ENCODE data around the gene SEPHS2.
"Not testable (repeated sequence)": the region's sequence is repeated elsewhere in the genome, so short reads cannot be mapped to it uniquely, and the experiment has no call there.

The SEPHS2 gene

DNA sequence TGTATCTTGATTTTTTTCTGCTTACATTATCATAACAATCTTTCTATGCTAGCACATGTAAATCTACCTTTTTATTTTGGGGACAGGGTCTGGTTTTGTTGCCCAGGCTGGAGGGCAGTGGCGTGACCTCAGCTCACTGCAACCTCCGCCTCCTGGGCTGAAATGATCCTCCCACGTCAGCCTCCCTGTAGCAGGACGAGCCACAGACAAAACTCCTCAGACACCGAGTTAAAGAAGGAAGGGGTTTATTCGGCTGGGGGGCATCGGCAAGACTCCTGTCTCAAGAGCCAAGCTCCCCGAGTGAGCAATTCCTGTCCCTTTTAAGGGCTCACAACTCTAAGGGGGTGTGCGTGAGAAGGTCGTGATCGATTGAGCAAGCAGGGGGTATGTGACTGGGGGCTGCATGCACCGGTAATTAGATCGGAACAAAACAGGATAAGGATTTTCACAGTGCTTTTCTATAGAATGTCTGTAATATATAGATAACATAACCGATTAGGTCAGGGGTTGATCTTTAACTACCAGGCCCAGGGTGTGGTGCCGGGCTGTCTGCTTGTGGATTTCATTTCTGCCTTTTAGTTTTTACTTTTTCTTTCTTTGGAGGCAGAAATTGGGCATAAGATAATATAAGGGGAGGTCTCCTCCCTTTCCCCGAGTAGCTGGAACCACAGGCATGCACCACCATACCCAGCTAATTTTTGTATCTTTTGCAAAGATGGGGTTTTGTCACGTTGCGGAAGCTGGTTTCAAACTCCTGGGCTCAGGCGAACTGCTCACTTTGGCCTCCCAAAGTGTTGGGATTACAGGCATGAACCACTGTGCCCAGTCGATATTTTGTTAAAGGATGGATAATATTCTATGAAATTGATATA is 7.3 kb upstream of the SEPHS2 start:
- not testable (repeated sequence) for H3K36me3 Mint-ChIP-seq; H3K4me3 Mint-ChIP-seq; H3K9me3 Mint-ChIP-seq; ATAC-seq; DNase-seq (ENCODE audit: low spot score in 2 of 2)
- H3K27ac Mint-ChIP-seq, result peak overlapping the region; percentile 34
- peaks cover 64% of the 10 kb centered on the region for H3K4me1 Mint-ChIP-seq

- no peak for DNase-seq (ENCODE audit: low spot score in 2 of 2)
- no peak for ATAC-seq
- H3K4me3 Mint-ChIP-seq, result no peak overlapping the region
- peaks cover 19% of the 10 kb centered on the region for H3K36me3 Mint-ChIP-seq
- H3K9me3 Mint-ChIP-seq, result no peaks in the 10 kb centered on the region
- H3K27ac Mint-ChIP-seq, result no peak overlapping the region
- H3K4me1 Mint-ChIP-seq, result peaks cover 49% of the 10 kb centered on the region
Observed at GRCh38 chr16:30449116-30449435, 3.4 kb upstream of the SEPHS2 start.

GRCh38 chr16:30447512-30448226 is 2.0 kb upstream of the SEPHS2 start:
- Mint-ChIP-seq H3K9me3 (no peaks in the 10 kb centered on the region), H3K27ac (no peak overlapping the region), H3K4me3 (no peak overlapping the region), H3K36me3 (peaks cover 31% of the 10 kb centered on the region), H3K4me1 (peaks cover 55% of the 10 kb centered on the region)
- ATAC-seq (no peak), DNase-seq (ENCODE audit: low spot score in 2 of 2) (no peak)

- Mint-ChIP-seq H3K36me3 (peaks cover 31% of the 10 kb centered on the region), H3K4me1 (peaks cover 47% of the 10 kb centered on the region), H3K4me3 (peak overlapping the region; percentile 81), H3K27ac (peak overlapping the region; percentile 91), H3K9me3 (no peaks in the 10 kb centered on the region)
- no peak for ATAC-seq
- DNase-seq (ENCODE audit: low spot score in 2 of 2), result no peak
Observed at GRCh38 chr16:30446203-30446595, 525 bp upstream of the SEPHS2 start.

DNA sequence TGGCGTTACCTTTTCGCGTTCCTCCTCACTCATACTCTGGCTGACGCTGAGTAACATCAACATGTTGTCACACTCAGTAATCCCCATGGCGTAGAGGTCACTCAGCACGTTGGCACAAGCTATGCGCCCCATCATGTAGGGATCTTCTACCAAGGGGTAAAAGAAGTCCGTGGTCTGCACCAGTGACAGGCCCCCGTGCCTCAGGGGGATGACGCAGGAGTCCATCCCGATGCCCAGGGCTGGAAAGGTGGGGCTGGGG is 596 bp downstream of the SEPHS2 start:
- Mint-ChIP-seq H3K27ac (peak overlapping the region; percentile 91), H3K9me3 (no peaks in the 10 kb centered on the region), H3K36me3 (peaks cover 31% of the 10 kb centered on the region), H3K4me3 (peak overlapping the region; percentile 81), H3K4me1 (peaks cover 36% of the 10 kb centered on the region)
- peak; percentile 52 for ATAC-seq
- no peak for DNase-seq (ENCODE audit: low spot score in 2 of 2)

DNA sequence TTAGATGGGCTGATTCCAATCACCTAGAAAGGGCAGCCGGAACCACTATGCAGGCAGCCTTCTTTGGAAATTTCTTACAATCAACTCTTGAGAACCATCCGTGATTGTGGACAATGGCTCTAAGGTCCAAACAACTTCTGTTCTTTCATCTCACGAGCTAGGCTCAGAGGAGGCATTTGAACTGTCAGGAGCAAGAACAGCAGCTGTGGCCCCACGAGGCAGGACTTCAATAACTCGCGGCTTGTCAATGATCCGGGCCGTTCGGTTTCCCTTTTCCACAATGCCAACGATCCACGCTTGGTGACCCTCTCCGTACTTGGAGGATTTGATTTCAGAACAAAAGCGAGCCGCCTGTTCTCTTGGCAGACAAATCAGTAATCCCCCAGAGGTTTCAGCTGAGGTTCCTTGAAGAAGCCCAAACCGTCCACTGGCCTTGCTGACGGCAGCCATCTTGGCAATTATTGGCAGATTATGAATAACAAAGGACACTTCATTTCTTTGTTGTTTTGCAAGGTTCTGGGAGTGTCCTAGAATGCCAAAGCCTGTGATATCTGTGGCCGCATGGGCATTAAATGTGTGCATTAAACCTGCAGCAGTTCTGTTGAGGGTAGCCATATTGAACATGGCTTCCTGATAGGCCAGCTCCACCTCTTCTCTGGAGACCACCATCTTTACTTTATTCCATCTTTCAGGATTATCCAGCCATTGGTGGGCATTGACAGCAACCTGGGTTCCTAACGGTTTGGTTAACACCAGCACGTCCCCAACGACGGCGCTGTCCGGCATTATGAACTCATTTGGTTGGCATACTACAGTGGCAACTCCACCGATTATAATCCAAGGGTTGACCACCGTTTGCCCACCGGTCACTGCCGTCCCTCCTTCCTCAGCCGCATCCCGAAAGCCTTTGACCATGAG is 1.2 kb downstream of the SEPHS2 start:
- Mint-ChIP-seq H3K9me3 (no peaks in the 10 kb centered on the region), H3K27ac (peak overlapping the region; percentile 91), H3K36me3 (peaks cover 31% of the 10 kb centered on the region), H3K4me3 (peak overlapping the region; percentile 81), H3K4me1 (peaks cover 36% of the 10 kb centered on the region)
- no peak for ATAC-seq
- no peak for DNase-seq (ENCODE audit: low spot score in 2 of 2)

GRCh38 chr16:30443631-30444030 is 2.0 kb downstream of the SEPHS2 start:
- no peak for ATAC-seq
- H3K27ac Mint-ChIP-seq, result no peak overlapping the region
- no peaks in the 10 kb centered on the region for H3K9me3 Mint-ChIP-seq
- H3K36me3 Mint-ChIP-seq, result peaks cover 31% of the 10 kb centered on the region
- DNase-seq (ENCODE audit: low spot score in 2 of 2), result no peak
- peak overlapping the region; percentile 81 for H3K4me3 Mint-ChIP-seq
- peaks cover 36% of the 10 kb centered on the region for H3K4me1 Mint-ChIP-seq

DNA sequence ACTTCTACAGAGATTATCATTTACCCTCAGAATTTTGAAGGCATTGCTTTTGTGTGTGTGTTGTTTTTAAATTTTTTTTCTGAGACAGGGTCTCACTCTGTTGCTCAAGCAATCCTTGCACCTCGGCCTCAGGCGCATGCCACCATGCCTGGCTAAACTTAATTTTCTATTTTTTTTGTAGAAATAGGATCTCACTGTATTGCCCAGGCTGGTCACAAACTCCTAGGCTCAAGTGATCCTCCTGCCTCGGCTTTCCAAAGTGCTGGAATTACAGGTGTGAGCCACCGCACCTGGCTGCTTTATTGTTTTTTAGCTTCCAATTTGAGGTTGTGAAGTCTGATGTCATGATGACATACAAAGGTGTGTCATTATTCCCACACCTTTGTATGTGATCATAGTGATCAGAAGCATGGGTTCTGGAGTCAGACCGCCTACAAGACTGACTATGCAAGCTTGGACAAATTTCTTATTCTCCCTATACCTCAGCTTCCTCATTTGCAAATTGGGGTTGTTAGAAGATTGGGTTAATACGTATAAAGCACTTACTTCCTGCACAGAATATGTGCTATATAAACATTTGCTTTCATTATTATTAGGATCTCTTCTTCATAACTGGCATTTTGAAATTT is 5.8 kb downstream of the SEPHS2 start:
- Mint-ChIP-seq H3K36me3 (peaks cover 28% of the 10 kb centered on the region), H3K9me3 (no peaks in the 10 kb centered on the region), H3K27ac (peak overlapping the region; percentile 41), H3K4me1 (peaks cover 40% of the 10 kb centered on the region), H3K4me3 (no peak overlapping the region)
- DNase-seq (ENCODE audit: low spot score in 2 of 2), result no peak
- no peak for ATAC-seq

GRCh38 chr16:30438835-30439234 is 6.8 kb downstream of the SEPHS2 start:
- no peak for ATAC-seq
- no peak for DNase-seq (ENCODE audit: low spot score in 2 of 2)
- H3K4me1 Mint-ChIP-seq, result peaks cover 40% of the 10 kb centered on the region
- no peak overlapping the region for H3K4me3 Mint-ChIP-seq
- peaks cover 23% of the 10 kb centered on the region for H3K36me3 Mint-ChIP-seq
- no peaks in the 10 kb centered on the region for H3K9me3 Mint-ChIP-seq
- H3K27ac Mint-ChIP-seq, result peak overlapping the region; percentile 41

DNA sequence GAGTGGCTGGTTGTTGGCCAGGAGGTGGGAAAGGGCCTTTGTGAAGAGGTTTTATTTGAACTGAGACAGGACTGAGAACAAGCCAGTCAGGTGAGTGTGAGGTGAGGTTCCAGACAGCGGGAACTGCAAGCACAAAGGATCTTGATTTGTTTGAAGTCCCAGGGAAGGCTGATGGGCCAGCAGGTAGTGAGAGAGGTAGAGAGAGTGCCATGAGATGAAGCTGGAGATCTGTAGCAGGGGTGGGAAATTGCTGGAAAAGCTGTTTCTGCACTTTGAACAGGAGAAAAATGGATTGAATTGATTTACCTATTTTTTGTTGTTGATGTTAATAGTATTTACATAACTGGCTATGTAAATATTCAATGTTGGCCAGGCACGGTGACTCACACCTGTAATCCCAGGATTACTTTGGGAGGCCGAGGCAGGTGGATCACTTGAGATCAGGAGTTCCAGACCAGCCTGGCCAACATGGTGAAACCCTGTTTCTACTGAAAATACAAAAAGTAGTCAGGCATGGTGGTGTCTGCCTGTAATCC is 8.1 kb downstream of the SEPHS2 start:
- peaks cover 33% of the 10 kb centered on the region for H3K4me1 Mint-ChIP-seq
- no peaks in the 10 kb centered on the region for H3K9me3 Mint-ChIP-seq
- DNase-seq (ENCODE audit: low spot score in 2 of 2) (no peak), ATAC-seq (no peak)
- H3K4me3 Mint-ChIP-seq, result no peak overlapping the region
- H3K27ac Mint-ChIP-seq, result peak overlapping the region; percentile 27
- H3K36me3 Mint-ChIP-seq, result peaks cover 12% of the 10 kb centered on the region

DNA sequence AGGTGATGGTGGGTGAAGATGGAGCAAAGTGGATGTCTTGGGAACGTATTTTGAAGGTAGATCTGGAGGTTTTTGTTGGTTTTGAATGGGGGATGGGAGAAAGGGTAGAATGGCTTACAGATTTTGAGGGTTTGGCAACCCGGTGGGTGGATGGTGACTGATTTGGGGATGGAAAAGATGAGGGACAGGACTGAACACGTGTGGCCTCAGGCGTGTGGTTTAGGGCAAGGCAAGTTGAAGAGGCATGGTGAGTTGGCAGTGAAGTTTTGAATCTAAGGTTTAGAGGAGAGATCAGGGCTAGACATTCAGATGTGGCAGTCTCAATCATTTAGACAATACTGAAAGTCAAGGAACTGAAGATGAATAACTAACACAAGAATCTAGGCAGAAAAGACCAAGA is 10.8 kb downstream of the SEPHS2 start:
- Mint-ChIP-seq H3K9me3 (no peaks in the 10 kb centered on the region), H3K4me3 (peak overlapping the region; percentile 33), H3K36me3 (peaks cover 12% of the 10 kb centered on the region), H3K27ac (peak overlapping the region; percentile 64), H3K4me1 (peaks cover 33% of the 10 kb centered on the region)
- ATAC-seq (peak; percentile 77), DNase-seq (ENCODE audit: low spot score in 2 of 2) (peak in 1 of 2 donors; percentile 77)

- Mint-ChIP-seq H3K27ac (no peak overlapping the region), H3K4me1 (peaks cover 22% of the 10 kb centered on the region), H3K9me3 (no peaks in the 10 kb centered on the region), H3K36me3 (peaks cover 8% of the 10 kb centered on the region), H3K4me3 (no peak overlapping the region)
- DNase-seq (ENCODE audit: low spot score in 2 of 2) (no peak), ATAC-seq (peak; percentile 17)
Observed at GRCh38 chr16:30430428-30430970, 15.2 kb downstream of the SEPHS2 start.

DNA sequence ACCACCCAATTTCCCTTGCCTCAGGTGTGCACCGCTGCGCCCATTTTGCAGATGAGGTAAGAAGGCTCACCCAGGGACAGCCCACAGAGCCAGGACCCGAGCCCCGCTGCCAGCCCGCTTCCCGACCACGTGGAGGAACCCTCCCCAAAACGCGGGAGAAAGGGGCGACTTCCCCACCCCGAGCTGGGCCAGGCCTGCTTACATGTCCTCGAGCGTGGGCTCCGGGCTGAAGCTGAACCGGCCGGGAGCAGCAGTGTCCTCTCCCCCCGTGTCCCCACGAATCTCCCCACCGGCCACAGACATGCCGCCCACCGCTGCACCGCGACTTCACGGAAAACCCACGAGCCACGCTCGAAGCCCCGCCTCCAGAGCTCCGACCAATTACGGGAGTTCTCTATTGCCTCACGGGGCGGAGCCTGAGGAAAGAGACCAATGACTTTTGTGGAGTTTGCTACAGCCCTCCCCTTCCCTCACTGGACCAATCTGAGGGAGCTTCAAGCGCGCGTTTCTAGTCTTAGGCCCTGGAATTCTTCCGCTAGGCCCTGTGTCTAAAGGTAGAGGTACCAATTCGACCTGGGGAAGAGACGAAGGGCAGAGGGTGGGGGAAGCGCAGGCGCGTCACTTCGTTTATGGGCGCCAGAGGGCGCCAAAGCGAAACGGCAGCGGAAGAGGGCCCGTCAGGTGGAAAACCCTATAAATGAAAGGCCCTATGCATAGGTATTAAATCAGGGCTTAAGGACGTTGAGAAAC is 15.8 kb downstream of the SEPHS2 start, which contains the start of gene DCTPP1:
Gene DCTPP1, minus strand, starts transcription at position 353 of the 750 bp plus-strand sequence. Its CDS starts 50 bp downstream, at position 303.
- Mint-ChIP-seq H3K4me3 (no peak within 1 kb of the TSS), H3K9me3 (no peaks in the 10 kb centered on the region), H3K4me1 (peaks cover 19% of the 10 kb centered on the region), H3K27ac (no peak within 1 kb of the TSS), H3K36me3 (peaks cover 5% of the 10 kb centered on the region)
- ATAC-seq (peak; percentile 97), DNase-seq (ENCODE audit: low spot score in 2 of 2) (peak; percentile 88 to 96)

GRCh38 chr16:30429418-30429677 is 16.3 kb downstream of the SEPHS2 start:
- Mint-ChIP-seq H3K27ac (no peak overlapping the region), H3K36me3 (no peaks in the 10 kb centered on the region), H3K4me3 (no peak overlapping the region), H3K9me3 (no peaks in the 10 kb centered on the region), H3K4me1 (peaks cover 14% of the 10 kb centered on the region)
- no peak for DNase-seq (ENCODE audit: low spot score in 2 of 2)
- ATAC-seq, result peak; percentile 18
